WTC11 (cell line): Measurements from ENCODE around the gene USH1G. TPM values are rescaled to one million over a fixed set of nuclear protein-coding genes. Genes with fewer than 3 reads are reported as not detected.

ENCODE experiments used
- ATAC-seq: fragments of 200-7000 bp; cut with Tn5 transposase; 2 replicates; pipeline ENCODE4 v1.10.0; 2021; ENCODE audit warnings: mild to moderate bottlenecking, moderate library complexity
- CTCF ChIA-PET: fragments of 300-600 bp; sonication (Branson Sonifier 250); formaldehyde crosslinking; loops from one replicate; lab custom pipeline; 2021; ENCODE audit warnings: antibody characterized with exemption; lab: Charles Lee
- POLR2A ChIA-PET: fragments of 350-600 bp; sonication (Branson Sonifier 250); formaldehyde crosslinking; loops from one replicate; lab custom pipeline; 2021; ENCODE audit warnings: antibody characterized with exemption; lab: Charles Lee
- DNase-seq: peaks from one replicate; pipeline ENCODE4 v3.0.0; 2021; ENCODE audit warnings: low spot score
- H3K27ac Mint-ChIP-seq: 2 replicates; pipeline ENCODE4 v1.8.0; 2021; ENCODE audit warnings: mixed read lengths
- H3K27me3 Mint-ChIP-seq: 2 replicates; pipeline ENCODE4 v1.8.0; 2021; ENCODE audit warnings: low read depth, mild to moderate bottlenecking, moderate library complexity, mixed read lengths
- H3K36me3 Mint-ChIP-seq: 2 replicates; pipeline ENCODE4 v1.8.0; 2021; ENCODE audit warnings: mixed read lengths
- H3K4me1 Mint-ChIP-seq: 2 replicates; pipeline ENCODE4 v1.8.0; 2022; ENCODE audit warnings: mixed read lengths
- H3K4me3 Mint-ChIP-seq: 2 replicates; pipeline ENCODE4 v1.8.0; 2021; ENCODE audit warnings: mild to moderate bottlenecking, moderate library complexity, mixed read lengths
- H3K9me3 Mint-ChIP-seq: 2 replicates; pipeline ENCODE4 v1.8.0; 2021; ENCODE audit warnings: mixed read lengths
- AFF4 ChIP-seq: sonication (generic); formaldehyde crosslinking; IDR thresholded peaks from 2 replicates; pipeline ENCODE4 v1.8.1; 2023; ENCODE audit warnings: mild to moderate bottlenecking, missing genetic modification reagents, borderline replicate concordance
- CBFB ChIP-seq: sonication (generic); formaldehyde crosslinking; IDR thresholded peaks from 2 replicates; pipeline ENCODE4 v1.8.1; 2022; ENCODE audit warnings: mild to moderate bottlenecking, low read depth, missing genetic modification reagents
- CREB1 ChIP-seq: sonication (generic); formaldehyde crosslinking; IDR thresholded peaks from 2 replicates; pipeline ENCODE4 v1.8.0; 2023; ENCODE audit warnings: mild to moderate bottlenecking, missing genetic modification reagents
- ELF4 ChIP-seq: sonication (generic); formaldehyde crosslinking; IDR thresholded peaks from 2 replicates; pipeline ENCODE4 v1.8.1; 2022; ENCODE audit warnings: low read depth, mild to moderate bottlenecking, moderate library complexity, missing genetic modification reagents
- ESRRA ChIP-seq: sonication (generic); formaldehyde crosslinking; IDR thresholded peaks from 2 replicates; pipeline ENCODE4 v1.8.1; 2022; ENCODE audit warnings: mild to moderate bottlenecking, missing genetic modification reagents, borderline replicate concordance
- ETV6 ChIP-seq: sonication (generic); formaldehyde crosslinking; IDR thresholded peaks from 2 replicates; pipeline ENCODE4 v1.8.1; 2022; ENCODE audit warnings: mild to moderate bottlenecking, missing genetic modification reagents
- GTF2I ChIP-seq: fragments of 250-450 bp; sonication (Bioruptor Pico); conservative IDR thresholded peaks from 2 replicates; pipeline ENCODE4 v1.4.0; 2021; ENCODE audit warnings: mild to moderate bottlenecking
- MLX ChIP-seq: sonication (generic); formaldehyde crosslinking; IDR thresholded peaks from 2 replicates; pipeline ENCODE4 v1.8.1; 2023; ENCODE audit warnings: mild to moderate bottlenecking, missing genetic modification reagents, moderate library complexity
- NR1H2 ChIP-seq: sonication (generic); formaldehyde crosslinking; IDR thresholded peaks from 2 replicates; pipeline ENCODE4 v1.9.0; 2021; ENCODE audit warnings: mild to moderate bottlenecking, moderate library complexity, missing genetic modification reagents
- NR2C2 ChIP-seq: sonication (generic); formaldehyde crosslinking; IDR thresholded peaks from 2 replicates; pipeline ENCODE4 v1.8.0; 2022; ENCODE audit warnings: mild to moderate bottlenecking, missing genetic modification reagents
- RORB ChIP-seq: fragments of 250-450 bp; sonication (Bioruptor Pico); IDR thresholded peaks from 2 replicates; pipeline ENCODE4 v1.9.0; 2021; ENCODE audit warnings: mild to moderate bottlenecking
- STAT6 ChIP-seq: sonication (generic); formaldehyde crosslinking; conservative IDR thresholded peaks from 2 replicates; pipeline ENCODE4 v1.8.1; 2023; ENCODE audit warnings: mild to moderate bottlenecking, low read depth, missing genetic modification reagents, moderate library complexity
- TEAD1 ChIP-seq: sonication (generic); formaldehyde crosslinking; IDR thresholded peaks from 2 replicates; pipeline ENCODE4 v1.8.0; 2022; ENCODE audit warnings: mild to moderate bottlenecking, missing genetic modification reagents
- TEAD4 ChIP-seq: sonication (generic); formaldehyde crosslinking; IDR thresholded peaks from 2 replicates; pipeline ENCODE4 v1.8.0; 2022; ENCODE audit warnings: mild to moderate bottlenecking, missing genetic modification reagents
- TP53 ChIP-seq: sonication (generic); formaldehyde crosslinking; IDR thresholded peaks from 2 replicates; pipeline ENCODE4 v1.8.1; 2023; ENCODE audit warnings: mild to moderate bottlenecking, missing genetic modification reagents
- USF1 ChIP-seq: sonication (generic); formaldehyde crosslinking; IDR thresholded peaks from 2 replicates; pipeline ENCODE4 v1.8.0; 2022; ENCODE audit warnings: mild to moderate bottlenecking, missing genetic modification reagents
- ZNF396 ChIP-seq: fragments of 250-450 bp; sonication (Bioruptor Pico); IDR thresholded peaks from 2 replicates; pipeline ENCODE4 v1.8.0; 2021; ENCODE audit warnings: mild to moderate bottlenecking, moderate library complexity, borderline replicate concordance
- ZNF416 ChIP-seq: fragments of 250-450 bp; sonication (Bioruptor Pico); IDR thresholded peaks from 2 replicates; pipeline ENCODE4 v1.9.0; 2021; ENCODE audit warnings: mild to moderate bottlenecking, inconsistent platforms
- ZNF512 ChIP-seq: sonication (generic); formaldehyde crosslinking; IDR thresholded peaks from 2 replicates; pipeline ENCODE4 v1.8.1; 2022; ENCODE audit warnings: missing genetic modification reagents, borderline replicate concordance
- total RNA-seq: library from RNA; stranded (reverse); gene quantifications from 3 replicates; pipeline ENCODE4 v1.2.3, GENCODE V29; 2021

Gene USH1G
- total RNA-seq, 1 experiment from 2014 or later = 1.9 TPM

GRCh38 chr17:74951065-74951464 is 28.0 kb upstream of the USH1G start:
- Mint-ChIP-seq H3K4me3 (no peak overlapping the region), H3K27ac (no peak overlapping the region), H3K4me1 (peaks cover 9% of the 10 kb centered on the region), H3K27me3 (peaks cover 9% of the 10 kb centered on the region), H3K36me3 (no peaks in the 10 kb centered on the region), H3K9me3 (no peaks in the 10 kb centered on the region)
- TF ChIP-seq NR2C2 (CRISPR knock-in tag) = no peak
- TF ChIP-seq ZNF396 (CRISPR knock-in tag) = no peak
- TF ChIP-seq ELF4 = no peak
- DNase-seq = no peak
- CTCF ChIA-PET = interaction anchor here (1.4 to 2.8 kb wide), 3 partner anchors 10 to 27 kb away, joined by 3 to 17 read pairs (median 11); partner anchors contain the start of gene OTOP2
- POLR2A ChIA-PET = no interaction called here
- ATAC-seq = no peak

- TF ChIP-seq TEAD1 (CRISPR knock-in tag) = no peak
- TF ChIP-seq AFF4 = no peak
- TF ChIP-seq ELF4 = no peak
- no peak for TF ChIP-seq MLX
- no peak for TF ChIP-seq GTF2I (CRISPR knock-in tag)
- TF ChIP-seq NR1H2 (CRISPR knock-in tag) = no peak
- TF ChIP-seq USF1 (CRISPR knock-in tag) = no peak
- TF ChIP-seq CREB1 (CRISPR knock-in tag) = no peak
- no peak for TF ChIP-seq ETV6 (CRISPR knock-in tag)
- no peak for TF ChIP-seq STAT6
- TF ChIP-seq ESRRA (CRISPR knock-in tag) = no peak
- TF ChIP-seq RORB (CRISPR knock-in tag) = no peak
- no peak for TF ChIP-seq ZNF416 (CRISPR knock-in tag)
- no peak for TF ChIP-seq ZNF512 (CRISPR knock-in tag)
- TF ChIP-seq TP53 (CRISPR knock-in tag) = no peak
- TF ChIP-seq CBFB (CRISPR knock-in tag) = no peak
- TF ChIP-seq TEAD4 (CRISPR knock-in tag) = no peak
- Mint-ChIP-seq H3K27ac (no peak overlapping the region), H3K4me3 (no peak overlapping the region), H3K4me1 (peaks cover 13% of the 10 kb centered on the region), H3K27me3 (peaks cover 9% of the 10 kb centered on the region), H3K9me3 (no peaks in the 10 kb centered on the region), H3K36me3 (no peaks in the 10 kb centered on the region)
- ChIA-PET POLR2A (no interaction called here), CTCF (interaction anchor here (0.9 to 5.9 kb wide), 8 partner anchors 8 to 85 kb away, joined by 3 to 56 read pairs (median 12); partner anchors contain the start of genes OTOP2 and OTOP3)
- ATAC-seq (no peak), DNase-seq (no peak)
These were observed 27.2 kb upstream of the USH1G start for GRCh38 chr17:74950207-74950606.
